ENCODE data around the gene VWF. TPM values are rescaled to one million over a fixed set of nuclear protein-coding genes. Genes with fewer than 3 reads are reported as not detected.

VWF gene
- total and polyA plus RNA-seq, 2 experiments from 2014 or later = 0.42 to 0.56 TPM

GRCh38 chr12:6104842-6105241, 19.6 kb downstream of the VWF start (continued):
- TF ChIP-seq STAT1 (IDR thresholded peaks at IDR 0.05; ENCODE audit: unreplicated experiment) (no peak), EZH2 (IDR thresholded peaks at IDR 0.05; ENCODE audit: low read depth, unreplicated experiment) (no peak), ZNF462 (CRISPR knock-in tag; IDR thresholded peaks at IDR 0.05) (no peak), EZH2phosphoT487 (IDR thresholded peaks at IDR 0.05; ENCODE audit: unreplicated experiment) (no peak)

- Mint-ChIP-seq H3K36me3 (ENCODE audit: low read depth) (no peaks in the 10 kb centered on the region), H3K9me3 (no peaks in the 10 kb centered on the region; the same call in 2 of the 3 replicates), H3K4me1 (no peaks in the 10 kb centered on the region), H3K27me3 (ENCODE audit: insufficient read depth, low read depth, poor library complexity) (no peaks in the 10 kb centered on the region), H3K4me3 (no peak overlapping the region), H3K27ac (no peak overlapping the region)
- Histone ChIP-seq H4K20me1 (replicated peaks; ENCODE audit: insufficient read depth) (no peaks in the 10 kb centered on the region), H3K27me3 (ENCODE audit: insufficient read depth) (no peaks in the 10 kb centered on the region), H3K4me3 (no peak overlapping the region), H3F3A (replicated peaks; ENCODE audit: low read depth) (no peaks in the 10 kb centered on the region), H3K4me1 (ENCODE audit: insufficient read depth) (no peaks in the 10 kb centered on the region), H3K9me2 (ENCODE audit: insufficient read depth) (no peaks in the 10 kb centered on the region), H3K4me2 (no peak overlapping the region), H2AFZ (no peak overlapping the region), H3K36me3 (ENCODE audit: insufficient read depth) (no peaks in the 10 kb centered on the region), H3K27ac (ENCODE audit: low read depth) (no peak overlapping the region), H3K79me2 (replicated peaks; ENCODE audit: insufficient read depth) (no peaks in the 10 kb centered on the region)
- DNase-seq (ENCODE audit: low spot score) = no peak
- no peak for ATAC-seq
- TF ChIP-seq NANOG (IDR thresholded peaks at IDR 0.05; ENCODE audit: borderline replicate concordance) (no peak), REST (IDR thresholded peaks at IDR 0.05; ENCODE audit: unreplicated experiment) (no peak), ZNF114 (CRISPR knock-in tag; IDR thresholded peaks at IDR 0.05) (no peak), CTCF (conservative IDR thresholded peaks at IDR 0.05; ENCODE audit: low read depth in 2 of 2) (no peak), ETS1 (IDR thresholded peaks at IDR 0.05) (no peak), EZH2phosphoT487 (IDR thresholded peaks at IDR 0.05; ENCODE audit: unreplicated experiment) (no peak), POLR2AphosphoS5 (IDR thresholded peaks at IDR 0.05; ENCODE audit: low read depth) (no peak), EZH2 (IDR thresholded peaks at IDR 0.05; ENCODE audit: low read depth, unreplicated experiment) (no peak)
Measured at GRCh38 chr12:6104027-6104426, 20.4 kb downstream of the VWF start.
